GM04503 (cell line): Measurements from ENCODE around the gene AADAT.
"Not testable (repeated sequence)": the region's sequence is repeated elsewhere in the genome, so short reads cannot be mapped to it uniquely, and the experiment has no call there.

Experiments
- DNase-seq: peaks from one replicate; pipeline ENCODE4 v3.0.0-alpha.2; 2012; ENCODE audit warnings: low read depth

Gene AADAT

DNA sequence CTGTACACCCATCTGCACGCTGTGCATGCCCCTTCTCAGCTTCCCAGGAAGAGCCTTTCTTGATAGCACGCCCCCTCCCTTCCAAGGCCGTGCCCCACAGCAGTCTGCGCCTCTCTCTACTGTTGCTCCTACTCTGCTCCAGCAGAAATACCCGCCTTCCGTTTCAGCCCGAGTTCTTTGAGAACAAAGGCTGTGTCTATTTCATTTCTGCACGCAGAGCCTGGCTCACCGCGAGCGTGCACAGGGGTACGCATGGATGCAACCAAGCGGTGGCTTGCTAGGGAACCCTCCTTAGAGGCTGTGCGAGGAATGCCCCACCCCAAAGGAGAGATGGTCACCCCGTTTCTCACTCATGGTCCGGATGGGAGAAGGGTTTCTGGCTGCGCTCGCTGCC, 485 bp downstream of the AADAT start:
- DNase-seq: no peak

DNA sequence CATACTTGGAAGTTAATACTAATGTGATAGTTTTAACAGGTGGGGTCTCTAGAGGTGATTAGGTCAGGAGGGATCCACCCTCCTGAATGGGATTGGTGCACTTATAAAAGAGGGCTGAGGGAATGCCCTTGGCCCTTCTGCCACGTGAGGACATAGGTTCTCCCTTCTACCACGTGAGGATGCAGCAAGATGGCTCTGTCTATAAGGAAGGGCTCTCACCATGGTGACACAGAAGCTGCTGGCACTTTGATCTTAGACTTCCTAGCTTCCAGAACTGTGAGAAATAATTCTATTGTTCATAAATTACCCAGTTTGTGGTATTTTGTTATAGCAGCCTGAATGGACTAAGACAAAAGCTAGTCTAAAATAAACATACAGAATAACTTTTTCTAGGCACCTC, 1.0 kb downstream of the AADAT start:
- DNase-seq: no peak

GRCh38 chr4:170087163-170087700, 2.5 kb downstream of the AADAT start:
- no peak for DNase-seq

DNA sequence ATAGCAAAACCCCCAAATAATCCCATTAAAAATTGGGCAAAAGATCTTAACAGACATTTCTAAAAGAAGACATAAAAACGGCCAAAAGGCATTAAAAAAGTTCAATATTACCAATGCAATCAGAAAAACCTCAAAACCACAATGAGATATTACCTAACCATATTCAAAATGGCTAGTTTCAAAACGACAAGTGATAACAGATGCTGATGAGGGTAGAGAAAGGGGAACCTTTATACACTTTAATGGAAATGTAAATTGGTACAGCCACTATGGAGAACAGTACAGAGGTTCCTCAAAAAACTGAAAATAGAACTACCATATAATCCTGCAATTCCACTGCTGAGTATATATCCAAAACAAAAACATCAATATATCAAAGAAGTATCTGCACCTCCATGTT, 6.2 kb downstream of the AADAT start:
- no peak for DNase-seq

DNA sequence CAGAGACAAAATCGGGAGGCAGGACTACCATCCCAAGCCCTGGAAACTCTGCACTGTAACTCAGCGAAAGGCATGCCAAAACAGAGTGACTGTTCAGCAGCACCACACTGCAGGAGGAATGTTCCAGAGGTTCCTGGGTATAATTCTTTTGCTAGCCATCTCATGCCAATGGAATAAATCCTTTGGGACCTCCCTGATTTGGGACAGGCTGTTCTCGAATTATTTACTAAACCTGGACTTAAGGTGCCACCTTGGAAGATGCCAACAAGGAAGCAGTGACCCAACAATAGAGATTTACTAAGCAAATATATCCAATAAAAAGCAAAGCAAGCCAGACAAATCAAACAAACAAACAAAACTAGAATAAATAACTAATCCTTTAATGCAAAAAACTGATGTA, 9.3 kb downstream of the AADAT start:
- DNase-seq: no peak

GRCh38 chr4:170079981-170080380, 9.8 kb downstream of the AADAT start:
- DNase-seq: no peak

GRCh38 chr4:170071196-170071595, 18.6 kb downstream of the AADAT start:
- DNase-seq: no peak

DNA sequence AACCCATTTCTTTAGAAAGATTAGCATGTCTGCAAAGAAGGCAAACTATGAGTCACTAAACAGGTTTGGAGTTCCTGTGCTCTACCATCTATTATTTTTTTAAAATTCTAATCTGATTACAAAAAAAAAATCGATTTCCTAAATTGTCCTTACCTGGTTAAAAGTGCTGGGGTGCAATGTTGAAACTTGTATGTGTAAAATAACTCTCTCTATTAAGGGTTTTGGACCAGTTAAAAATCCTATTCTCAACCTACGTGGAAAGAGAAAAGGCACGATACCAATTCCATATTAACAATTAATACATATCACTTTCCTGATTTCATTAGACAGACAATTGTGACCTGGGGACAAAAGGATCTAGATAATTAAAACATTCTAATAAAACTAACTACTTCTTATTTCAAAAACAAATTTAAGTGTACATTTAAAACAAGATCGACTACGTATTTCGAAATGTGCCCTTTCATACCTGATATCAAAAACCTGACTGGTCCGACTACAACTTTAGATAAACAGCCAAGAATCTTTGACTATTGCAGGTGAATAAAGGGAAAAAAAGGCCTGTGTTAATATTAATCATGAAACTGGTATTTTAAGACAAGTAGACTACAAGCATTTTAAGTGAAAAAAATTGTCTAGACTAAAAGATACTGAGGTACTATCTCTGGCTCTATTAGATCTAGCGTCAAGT, 21.2 kb downstream of the AADAT start:
- no peak for DNase-seq

DNA sequence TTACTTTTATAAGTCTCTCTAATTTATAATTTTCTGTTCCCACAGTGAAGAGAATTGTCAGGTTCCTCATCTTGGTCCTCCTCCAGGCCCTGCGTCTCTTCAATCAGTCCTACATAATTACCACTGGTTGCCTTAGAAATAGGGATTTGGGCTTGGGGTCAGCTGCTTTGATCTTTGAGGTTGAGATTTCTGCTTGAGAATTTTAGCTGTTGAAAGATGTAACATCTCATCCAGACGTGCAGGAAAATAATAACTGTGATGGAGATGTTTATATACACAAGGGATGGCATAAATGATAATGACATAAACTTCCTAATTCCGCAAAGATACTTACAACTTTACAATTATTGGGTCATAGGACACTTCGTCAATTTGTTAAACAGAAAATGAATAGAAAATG, 30.3 kb downstream of the AADAT start:
- DNase-seq: no peak

GRCh38 chr4:170058826-170059225, 30.9 kb downstream of the AADAT start:
- no peak for DNase-seq

DNA sequence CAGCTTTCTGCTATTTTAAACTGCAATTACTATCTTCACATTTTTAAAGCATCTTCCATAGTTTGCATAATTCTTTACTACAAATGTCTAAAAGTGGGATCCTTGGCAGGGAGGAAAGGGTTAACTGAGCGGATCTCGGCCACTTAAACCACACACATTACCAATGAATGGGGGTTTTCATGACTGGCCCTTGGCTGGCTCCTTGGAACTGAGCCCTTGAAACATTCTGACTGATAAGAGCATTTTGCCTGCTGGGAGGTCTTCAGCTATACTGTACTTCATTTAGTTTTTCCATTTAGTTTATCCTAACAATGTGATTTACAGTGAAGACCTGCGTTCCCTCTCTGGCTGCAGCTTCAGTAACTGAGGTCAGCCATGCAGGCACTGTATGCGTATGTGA, 31.9 kb downstream of the AADAT start:
- no peak for DNase-seq

DNA sequence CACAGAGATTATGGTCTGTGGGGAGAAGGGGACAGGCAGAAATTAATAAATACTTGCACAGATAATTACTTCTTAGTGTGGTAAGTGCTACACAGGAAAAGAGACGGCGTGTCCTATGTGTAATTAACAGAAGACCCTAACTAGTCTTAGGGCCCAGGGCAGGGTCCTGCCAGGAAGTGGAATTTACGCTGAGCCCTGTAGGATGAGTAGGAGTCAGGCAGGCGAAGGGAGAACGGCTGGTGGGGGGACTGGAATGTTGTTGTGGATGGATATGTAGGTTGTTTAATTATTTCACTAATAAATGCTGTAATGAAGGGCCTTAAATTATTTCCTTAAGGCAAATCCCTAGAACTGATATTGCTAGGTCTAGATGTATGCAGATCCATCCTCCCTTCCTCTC, 36.8 kb downstream of the AADAT start:
- DNase-seq: no peak

DNA sequence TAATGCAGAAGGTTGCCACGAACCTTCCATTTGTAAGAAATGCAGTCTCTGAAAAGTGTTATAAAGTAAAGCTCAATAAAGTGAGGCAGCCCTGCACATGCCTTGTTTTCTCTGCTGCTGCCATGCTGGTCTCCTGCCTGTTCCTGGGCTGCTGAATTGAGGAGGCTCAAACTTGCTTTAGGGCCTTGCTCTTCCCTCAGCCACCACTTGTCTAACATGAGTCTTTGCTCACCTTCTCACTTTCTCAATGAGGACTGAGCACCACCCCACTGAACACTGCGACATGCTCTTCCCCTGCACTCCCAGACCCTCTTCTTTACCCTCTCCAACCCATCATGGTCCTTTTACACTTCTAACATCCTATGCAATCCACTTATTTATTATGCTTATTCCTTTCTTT, 38.4 kb downstream of the AADAT start:
- no peak for DNase-seq

DNA sequence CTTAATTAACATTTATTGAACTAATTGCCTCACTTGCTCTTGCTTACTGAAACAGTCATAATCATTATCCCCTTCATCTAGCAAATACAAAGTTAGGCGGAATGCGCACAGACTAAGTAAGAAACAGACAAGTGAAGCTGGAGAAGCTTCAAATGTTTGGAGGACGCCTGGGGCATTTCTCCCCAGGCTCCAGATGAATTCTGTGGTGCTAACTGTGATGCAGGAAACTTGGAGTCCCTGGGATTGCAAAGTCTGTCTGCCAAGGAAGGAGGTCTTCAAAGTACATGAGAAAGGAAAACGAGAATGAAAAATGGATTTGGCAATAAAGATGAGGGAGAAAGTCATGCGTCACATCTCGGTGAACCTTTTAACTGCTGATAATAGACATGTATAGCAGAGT, 40.0 kb downstream of the AADAT start:
- DNase-seq: no peak

- DNase-seq: no peak
These were observed 41.9 kb downstream of the AADAT start for GRCh38 chr4:170047771-170048354.

DNA sequence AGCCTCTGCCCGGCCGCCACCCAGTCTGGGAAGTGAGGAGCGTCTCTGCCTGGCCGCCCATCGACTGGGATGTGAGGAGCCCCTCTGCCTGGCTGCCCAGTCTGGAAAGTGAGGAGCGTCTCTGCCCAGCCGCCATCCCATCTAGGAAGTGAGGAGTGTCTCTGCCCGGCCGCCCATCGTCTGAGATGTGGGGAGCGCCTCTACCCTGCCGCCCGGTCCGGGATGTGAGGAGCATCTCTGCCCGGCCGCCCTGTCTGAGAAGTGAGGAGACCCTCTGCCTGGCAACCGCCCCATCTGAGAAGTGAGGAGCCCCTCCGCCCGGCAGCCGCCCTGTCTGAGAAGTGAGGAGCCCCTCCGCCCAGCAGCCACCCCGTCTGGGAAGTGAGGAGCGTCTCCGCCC, 43.6 kb downstream of the AADAT start:
- DNase-seq: not testable (repeated sequence)

DNA sequence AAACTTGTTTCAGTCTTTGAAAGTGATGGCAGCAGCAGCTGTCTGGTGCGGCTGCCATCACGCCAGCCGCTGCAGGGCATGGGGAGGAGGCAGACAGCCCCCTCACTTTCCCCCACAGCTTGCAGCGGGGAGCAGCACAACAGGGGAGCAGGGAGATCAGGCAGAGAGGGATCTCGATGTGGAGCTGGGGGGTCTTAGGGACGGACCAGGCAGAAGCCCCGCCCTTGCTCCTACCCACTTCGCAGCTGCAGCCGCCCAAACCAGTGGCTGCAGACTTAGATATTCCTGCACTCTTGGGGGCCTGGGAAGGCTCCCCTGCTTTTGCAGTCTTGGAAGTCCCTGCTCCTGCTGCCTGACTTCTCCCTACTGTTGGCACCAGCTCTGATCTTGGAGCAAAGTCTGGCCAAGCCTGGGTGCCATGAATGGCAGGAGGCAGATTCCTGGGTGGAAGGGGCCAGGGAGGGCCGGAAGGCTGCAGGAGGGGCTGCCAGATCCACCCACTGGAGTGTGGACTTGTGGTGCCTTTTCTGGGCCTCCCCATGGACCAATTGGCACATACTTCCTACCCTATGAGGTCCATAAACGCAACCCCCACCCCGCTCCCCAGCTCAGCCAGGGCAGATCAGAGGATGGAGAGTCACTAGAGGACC, 49.6 kb downstream of the AADAT start:
- no peak for DNase-seq

DNA sequence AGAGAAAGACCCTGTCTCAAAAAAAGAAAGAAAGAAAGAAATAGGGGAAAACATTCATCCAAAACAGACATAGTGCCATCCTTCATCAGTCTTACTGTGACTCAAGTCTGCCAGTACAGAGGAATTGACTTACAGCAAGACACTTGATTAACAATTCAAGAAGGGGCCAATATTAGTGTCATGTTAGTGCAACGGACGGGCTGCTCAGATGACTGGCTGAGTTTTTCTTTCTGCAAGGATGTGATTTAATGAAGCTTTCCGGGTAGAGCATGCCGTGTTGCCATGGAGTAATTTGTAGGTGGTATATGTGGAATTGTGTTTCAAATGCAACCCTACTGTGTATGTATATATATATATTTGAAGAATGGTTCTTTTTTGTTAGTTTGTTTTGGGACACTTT, 51.0 kb downstream of the AADAT start:
- no peak for DNase-seq

DNA sequence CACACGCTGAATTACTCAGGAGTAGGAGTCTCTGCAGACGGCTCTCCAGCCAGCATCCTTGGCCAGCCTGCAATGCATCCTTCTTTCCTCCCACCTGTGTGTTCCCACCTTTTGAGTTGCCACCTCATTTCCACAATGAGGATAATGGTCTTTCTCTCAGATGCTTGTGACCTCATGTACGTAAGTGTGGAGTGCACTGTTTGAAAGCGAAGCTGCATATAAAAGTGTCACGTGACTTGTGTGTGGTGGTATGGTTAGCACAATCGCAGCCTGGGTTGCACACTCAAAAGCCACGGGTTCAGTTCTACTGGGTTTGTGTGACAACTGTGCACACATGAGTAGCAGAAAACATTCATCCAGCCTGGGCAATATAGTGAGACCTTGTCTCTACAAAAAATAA, 51.5 kb downstream of the AADAT start:
- no peak for DNase-seq

DNA sequence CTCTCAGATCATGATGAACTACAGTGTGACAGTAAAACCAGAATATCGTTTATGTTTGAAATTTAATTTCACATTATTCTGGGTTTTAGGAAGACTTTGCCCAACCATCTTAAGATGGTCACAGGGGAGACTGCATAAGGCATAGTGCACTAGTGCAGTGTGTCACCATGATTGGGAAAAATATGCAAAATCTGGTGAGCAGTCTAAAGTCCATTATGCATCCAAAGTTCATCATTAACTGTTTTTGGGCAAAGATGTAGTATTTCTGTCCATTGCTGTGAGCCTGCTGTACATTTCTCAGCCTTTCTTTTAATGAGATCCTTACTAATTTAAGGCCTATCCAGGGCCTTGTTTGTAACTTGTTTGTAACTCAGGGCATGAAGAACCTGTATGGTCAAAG, 52.3 kb downstream of the AADAT start:
- DNase-seq: no peak

GRCh38 chr4:170035845-170036244, 53.9 kb downstream of the AADAT start:
- DNase-seq: no peak

- no peak for DNase-seq
These were observed 54.5 kb downstream of the AADAT start for GRCh38 chr4:170035231-170035630.

GRCh38 chr4:170033999-170034398, 55.8 kb downstream of the AADAT start:
- no peak for DNase-seq

DNA sequence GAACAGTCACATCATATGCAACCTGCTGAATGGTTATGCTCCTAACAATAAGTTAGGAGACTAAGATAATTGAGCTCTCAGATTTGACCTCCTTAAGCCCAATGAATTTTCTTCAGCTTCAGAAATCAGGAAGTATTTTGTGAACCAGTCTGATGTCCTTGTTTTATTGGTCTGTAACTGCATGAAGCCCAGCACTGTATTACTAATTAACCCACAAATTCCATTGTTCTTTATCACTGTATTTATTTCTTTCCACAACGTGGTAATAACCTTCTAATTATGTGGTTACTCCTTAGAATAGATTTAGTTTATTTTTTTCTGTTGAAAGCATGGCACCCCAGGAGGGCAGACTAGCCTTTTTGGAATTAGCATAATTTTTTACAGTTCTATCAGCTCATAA, 59.6 kb downstream of the AADAT start:
- DNase-seq: no peak
